Measurements from ENCODE around the gene EML2. TPM values are rescaled to one million over a fixed set of nuclear protein-coding genes. Genes with fewer than 3 reads are reported as not detected.

The EML2 gene
- total RNA-seq, 1 experiment from 2014 or later: 28.9 TPM

- Histone ChIP-seq H3K9me2 (replicated peaks; ENCODE audit: low read length) (no peaks in the 10 kb centered on the region), H3K9me3 (ENCODE audit: low read length) (no peaks in the 10 kb centered on the region), H3K27me3 (ENCODE audit: low read length) (no peaks in the 10 kb centered on the region), H3K79me2 (ENCODE audit: low read length) (no peaks in the 10 kb centered on the region), H3K36me3 (ENCODE audit: low read depth, low read length) (no peaks in the 10 kb centered on the region), H3K4me1 (ENCODE audit: insufficient read depth, low read length) (peaks cover 7% of the 10 kb centered on the region; the same call in 1 of the 2 replicates), H2AFZ (ENCODE audit: low read length) (no peak overlapping the region), H3K4me3 (ENCODE audit: low read length) (no peak overlapping the region), H4K20me1 (ENCODE audit: low read length) (no peaks in the 10 kb centered on the region), H3K4me2 (ENCODE audit: low read length) (no peak overlapping the region), H3K27ac (ENCODE audit: low read length) (no peak overlapping the region), H3F3A (ENCODE audit: low read length, unreplicated experiment) (no peaks in the 10 kb centered on the region), H3K9ac (ENCODE audit: low read length) (no peak overlapping the region)
- TF ChIP-seq EZH2 (IDR thresholded peaks at IDR 0.05; ENCODE audit: low read length, unreplicated experiment): no peak
- DNase-seq: no peak
- BruUV-seq (replicated peaks): no TSS peak
- ChIA-PET POLR2A (ENCODE audit: unreplicated experiment) (interaction anchor here (0.7 kb wide), 1 partner anchor 48 kb away, joined by 10 read pairs; no protein-coding TSS in a partner anchor), CTCF (no interaction called here)
- intact Hi-C loops (cut with micrococcal nuclease): no loop called here
- ATAC-seq: no peak
Measured at GRCh38 chr19:45674946-45675345, 35.7 kb upstream of the EML2 start.

GRCh38 chr19:45670670-45671453 lies 31.7 kb upstream of the EML2 start:
- Histone ChIP-seq H3F3A (ENCODE audit: low read length, unreplicated experiment) (no peaks in the 10 kb centered on the region), H3K4me3 (ENCODE audit: low read length) (no peak overlapping the region), H3K79me2 (ENCODE audit: low read length) (no peaks in the 10 kb centered on the region), H3K9me2 (replicated peaks; ENCODE audit: low read length) (no peaks in the 10 kb centered on the region), H3K9me3 (ENCODE audit: low read length) (no peaks in the 10 kb centered on the region), H3K27me3 (ENCODE audit: low read length) (no peaks in the 10 kb centered on the region), H3K4me2 (ENCODE audit: low read length) (no peak overlapping the region; the same call in 1 of the 2 replicates), H2AFZ (ENCODE audit: low read length) (no peak overlapping the region), H3K9ac (ENCODE audit: low read length) (no peak overlapping the region), H3K4me1 (ENCODE audit: insufficient read depth, low read length) (peaks cover 5% of the 10 kb centered on the region), H3K27ac (ENCODE audit: low read length) (no peak overlapping the region), H4K20me1 (ENCODE audit: low read length) (no peaks in the 10 kb centered on the region), H3K36me3 (ENCODE audit: low read depth, low read length) (no peaks in the 10 kb centered on the region)
- intact Hi-C loops (cut with micrococcal nuclease): no loop called here
- TF ChIP-seq EZH2 (IDR thresholded peaks at IDR 0.05; ENCODE audit: low read length, unreplicated experiment): no peak
- no peak for TF ChIP-seq EZH2phosphoT487 (IDR thresholded peaks at IDR 0.05; ENCODE audit: borderline replicate concordance, low read length)
- TF ChIP-seq CTCF (conservative IDR thresholded peaks at IDR 0.05; ENCODE audit: low read depth, low read length): no peak
- CTCF ChIA-PET: no interaction called here
- BruUV-seq (replicated peaks): no TSS peak
- ATAC-seq (peak; percentile 26; the same call in 1 of the 2 replicates), DNase-seq (peak; percentile 71)
- POLR2A ChIA-PET (ENCODE audit: unreplicated experiment): interaction anchor here (0.6 kb wide), 1 partner anchor 23 kb away, joined by 3 read pairs; no protein-coding TSS in a partner anchor

GRCh38 chr19:45668342-45668871 lies 29.2 kb upstream of the EML2 start:
- ATAC-seq (no peak), DNase-seq (no peak)
- no peak overlapping the region for H3K27ac ChIP-seq (ENCODE audit: low read length)
- no peaks in the 10 kb centered on the region for H3K27me3 ChIP-seq (ENCODE audit: low read length)
- H3F3A ChIP-seq (ENCODE audit: low read length, unreplicated experiment): no peaks in the 10 kb centered on the region
- ChIA-PET CTCF (interaction anchor here (0.9 kb wide), 1 partner anchor 110 kb away, joined by 3 read pairs; no protein-coding TSS in a partner anchor), POLR2A (ENCODE audit: unreplicated experiment) (interaction anchor here (0.6 kb wide), 1 partner anchor 214 kb away, joined by 3 read pairs; no protein-coding TSS in a partner anchor)
- no peaks in the 10 kb centered on the region for H3K9me2 ChIP-seq (replicated peaks; ENCODE audit: low read length)
- no peaks in the 10 kb centered on the region for H3K36me3 ChIP-seq (ENCODE audit: low read depth, low read length)
- H4K20me1 ChIP-seq (ENCODE audit: low read length): no peaks in the 10 kb centered on the region
- TSS peak; percentile 50 for BruUV-seq (replicated peaks)
- no peak for TF ChIP-seq EZH2 (IDR thresholded peaks at IDR 0.05; ENCODE audit: low read length, unreplicated experiment)
- no peak for TF ChIP-seq CTCF (conservative IDR thresholded peaks at IDR 0.05; ENCODE audit: low read depth, low read length)
- no peak for TF ChIP-seq EZH2phosphoT487 (IDR thresholded peaks at IDR 0.05; ENCODE audit: borderline replicate concordance, low read length)
- peak overlapping the region; percentile 70 for H2AFZ ChIP-seq (ENCODE audit: low read length)
- H3K79me2 ChIP-seq (ENCODE audit: low read length): no peaks in the 10 kb centered on the region
- peaks cover 5% of the 10 kb centered on the region for H3K4me1 ChIP-seq (ENCODE audit: insufficient read depth, low read length)
- intact Hi-C loops (cut with micrococcal nuclease): no loop called here
- peak overlapping the region; percentile 87 for H3K4me2 ChIP-seq (ENCODE audit: low read length)
- peak overlapping the region; percentile 26 for H3K9ac ChIP-seq (ENCODE audit: low read length)
- H3K9me3 ChIP-seq (ENCODE audit: low read length): no peaks in the 10 kb centered on the region
- H3K4me3 ChIP-seq (ENCODE audit: low read length): peak overlapping the region; percentile 68
